ENCODE data around the gene APOBEC3F.
"Not testable (repeated sequence)": the region's sequence is repeated elsewhere in the genome, so short reads cannot be mapped to it uniquely, and the experiment has no call there.

Gene APOBEC3F

GRCh38 chr22:39027717-39028116 is 12.9 kb upstream of the APOBEC3F start:
- Histone ChIP-seq H3K4me2 (no peak overlapping the region), H3K27ac (no peak overlapping the region), H3K4me3 (no peak overlapping the region), H3K9ac (no peak overlapping the region), H3K9me3 (no peaks in the 10 kb centered on the region), H3K27me3 (no peaks in the 10 kb centered on the region), H3K4me1 (peaks cover 15% of the 10 kb centered on the region), H3K36me3 (peaks cover 26% of the 10 kb centered on the region), H4K20me1 (no peaks in the 10 kb centered on the region)
- no peak for TF ChIP-seq Cebpa-rat (IDR thresholded peaks at IDR 0.05)

DNA sequence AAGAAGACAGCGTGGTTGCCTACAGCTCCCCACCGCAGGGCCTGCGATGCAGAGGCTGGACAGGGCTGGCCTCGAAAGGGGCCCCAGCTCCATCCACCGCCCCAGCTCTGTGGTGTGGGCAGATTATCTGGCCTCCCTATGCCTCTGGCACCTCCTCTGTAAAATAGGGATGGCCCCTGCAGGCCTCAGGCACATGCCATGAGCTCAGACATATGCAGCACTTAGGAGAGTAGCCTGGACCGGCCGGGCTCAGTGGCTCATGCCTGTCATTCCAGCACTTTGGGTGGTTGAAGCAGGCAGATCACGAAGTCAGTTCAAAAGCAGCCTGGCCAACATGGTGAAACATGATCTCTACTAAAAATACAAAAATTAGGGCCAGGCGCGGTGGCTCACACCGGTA is 12.4 kb upstream of the APOBEC3F start:
- H3K9ac ChIP-seq, result no peak overlapping the region
- H3K4me2 ChIP-seq, result no peak overlapping the region
- H3K4me1 ChIP-seq, result peaks cover 10% of the 10 kb centered on the region
- H3K4me3 ChIP-seq, result no peak overlapping the region
- no peak for TF ChIP-seq Cebpa-rat (IDR thresholded peaks at IDR 0.05)
- no peaks in the 10 kb centered on the region for H3K9me3 ChIP-seq
- H3K27me3 ChIP-seq, result no peaks in the 10 kb centered on the region
- H3K36me3 ChIP-seq, result peaks cover 23% of the 10 kb centered on the region
- no peak overlapping the region for H3K27ac ChIP-seq
- no peaks in the 10 kb centered on the region for H4K20me1 ChIP-seq

GRCh38 chr22:39029227-39029626 is 11.4 kb upstream of the APOBEC3F start:
- no peak for TF ChIP-seq Cebpa-rat (IDR thresholded peaks at IDR 0.05)
- H3K4me3 ChIP-seq, result no peak overlapping the region
- H3K36me3 ChIP-seq, result peaks cover 14% of the 10 kb centered on the region
- H3K27ac ChIP-seq, result no peak overlapping the region
- peaks cover 10% of the 10 kb centered on the region for H3K4me1 ChIP-seq
- no peaks in the 10 kb centered on the region for H3K9me3 ChIP-seq
- H3K4me2 ChIP-seq, result no peak overlapping the region
- no peak overlapping the region for H3K9ac ChIP-seq
- no peaks in the 10 kb centered on the region for H3K27me3 ChIP-seq
- H4K20me1 ChIP-seq, result no peaks in the 10 kb centered on the region

- H3K9ac ChIP-seq, result no peak overlapping the region
- H4K20me1 ChIP-seq, result no peaks in the 10 kb centered on the region
- no peak overlapping the region for H3K27ac ChIP-seq
- H3K4me2 ChIP-seq, result 0 out of 2 replicates have a peak overlapping the region, but pooled peaks have one; percentile 15
- no peaks in the 10 kb centered on the region for H3K9me3 ChIP-seq
- H3K4me1 ChIP-seq, result peaks cover 10% of the 10 kb centered on the region
- no peaks in the 10 kb centered on the region for H3K27me3 ChIP-seq
- H3K36me3 ChIP-seq, result 0 out of 2 replicates have a peak, but pooled peaks cover 1% of the 10 kb centered on the region
- H3K4me3 ChIP-seq, result no peak overlapping the region
- TF ChIP-seq Cebpa-rat (IDR thresholded peaks at IDR 0.05), result no peak
These were observed 10.0 kb upstream of the APOBEC3F start for GRCh38 chr22:39030705-39031104.

DNA sequence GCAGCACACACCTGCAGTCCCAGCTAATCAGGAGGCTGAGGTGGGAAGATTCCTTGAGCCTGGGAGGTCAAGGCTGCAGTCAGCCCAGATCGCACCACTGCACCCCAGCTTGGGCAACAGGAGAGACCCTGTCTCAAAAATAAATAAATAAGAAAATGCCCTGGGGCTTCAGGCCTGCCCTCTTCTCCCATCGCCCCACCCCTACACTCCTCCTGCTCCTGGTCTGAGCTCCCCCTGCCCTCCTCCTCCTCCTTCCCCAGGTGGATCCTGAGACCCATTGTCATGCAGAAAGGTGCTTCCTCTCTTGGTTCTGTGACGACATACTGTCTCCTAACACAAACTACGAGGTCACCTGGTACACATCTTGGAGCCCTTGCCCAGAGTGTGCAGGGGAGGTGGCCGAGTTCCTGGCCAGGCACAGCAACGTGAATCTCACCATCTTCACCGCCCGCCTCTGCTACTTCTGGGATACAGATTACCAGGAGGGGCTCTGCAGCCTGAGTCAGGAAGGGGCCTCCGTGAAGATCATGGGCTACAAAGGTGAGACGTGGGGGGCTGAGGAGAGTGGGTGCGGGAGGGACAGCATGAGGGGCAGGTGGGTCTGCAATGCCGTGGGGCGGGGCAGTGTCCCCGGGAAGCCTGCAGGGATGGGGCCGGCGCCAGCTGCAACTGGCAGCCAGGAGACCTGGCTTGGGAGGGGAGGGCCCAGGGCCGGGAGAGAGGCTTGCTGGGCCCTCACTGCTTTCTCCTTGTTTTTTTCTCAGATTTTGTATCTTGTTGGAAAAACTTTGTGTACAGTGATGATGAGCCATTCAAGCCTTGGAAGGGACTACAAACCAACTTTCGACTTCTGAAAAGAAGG is 9.0 kb upstream of the APOBEC3F start:
- H3K4me2 ChIP-seq, H3K9me3 ChIP-seq, H3K27me3 ChIP-seq, H3K9ac ChIP-seq, H3K27ac ChIP-seq, H3K36me3 ChIP-seq, H3K4me1 ChIP-seq, H3K4me3 ChIP-seq, H4K20me1 ChIP-seq: not testable (repeated sequence)

DNA sequence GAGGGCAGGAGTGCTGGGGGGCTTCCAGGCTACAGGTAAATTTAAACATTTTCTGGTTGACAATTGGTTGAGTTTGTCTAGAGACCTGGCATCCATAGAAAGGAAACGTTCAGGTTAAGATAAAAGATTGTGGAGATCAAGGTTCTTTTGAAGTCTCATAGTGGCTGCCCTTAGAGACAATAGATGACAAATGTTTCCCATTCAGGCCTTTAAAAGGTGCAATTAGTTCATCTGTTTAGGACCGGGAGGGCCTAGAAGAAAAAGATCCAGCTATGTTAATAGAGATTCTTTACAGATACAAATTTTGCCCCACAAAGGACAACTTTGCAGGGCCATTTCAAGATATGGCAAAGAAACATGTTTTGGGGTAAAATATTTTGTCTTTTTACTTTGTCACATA is 3.6 kb upstream of the APOBEC3F start:
- H3K27me3 ChIP-seq, H3K9me3 ChIP-seq, H3K27ac ChIP-seq, H4K20me1 ChIP-seq, H3K4me2 ChIP-seq, H3K4me3 ChIP-seq, H3K36me3 ChIP-seq, H3K9ac ChIP-seq: not testable (repeated sequence)
- H3K4me1 ChIP-seq, result peaks cover 22% of the 10 kb centered on the region

GRCh38 chr22:39039306-39040126 is 1.1 kb upstream of the APOBEC3F start:
- no peaks in the 10 kb centered on the region for H3K9me3 ChIP-seq
- peak overlapping the region; percentile 82; the same call in 1 of the 2 replicates for H3K9ac ChIP-seq
- no peaks in the 10 kb centered on the region for H3K27me3 ChIP-seq
- peaks cover 35% of the 10 kb centered on the region for H3K4me1 ChIP-seq
- H4K20me1 ChIP-seq, result no peaks in the 10 kb centered on the region
- H3K4me2 ChIP-seq, result peak overlapping the region; percentile 88
- TF ChIP-seq Cebpa-rat (IDR thresholded peaks at IDR 0.05), result no peak
- peaks cover 9% of the 10 kb centered on the region; the same call in 1 of the 2 replicates for H3K36me3 ChIP-seq
- 0 out of 2 replicates have a peak overlapping the region, but pooled peaks have one; percentile 55 for H3K27ac ChIP-seq
- peak overlapping the region; percentile 70 for H3K4me3 ChIP-seq

DNA sequence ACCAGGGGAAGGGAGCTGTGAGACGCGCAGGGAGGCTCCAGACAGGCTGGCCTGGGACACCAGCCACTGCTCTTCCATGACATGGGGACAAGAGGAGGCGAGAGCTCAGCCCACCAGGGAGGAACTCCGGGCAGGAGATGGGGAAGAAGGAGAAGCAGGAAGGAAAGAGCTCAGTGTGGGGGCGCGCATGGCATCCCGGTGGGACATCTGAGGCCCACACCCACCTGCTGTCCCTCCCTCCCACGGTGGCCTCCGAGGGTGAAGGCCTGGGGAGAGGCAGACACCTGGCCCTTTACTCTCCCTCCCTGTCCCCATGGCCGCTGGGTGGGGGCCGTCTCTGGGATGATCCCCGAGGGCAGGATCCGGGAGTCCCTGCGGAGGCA is 518 bp upstream of the APOBEC3F start:
- peak overlapping the region; percentile 88 for H3K4me2 ChIP-seq
- peak overlapping the region; percentile 82 for H3K9ac ChIP-seq
- H3K4me1 ChIP-seq, result peaks cover 36% of the 10 kb centered on the region
- not testable (repeated sequence) for H3K27me3 ChIP-seq, H3K9me3 ChIP-seq, H4K20me1 ChIP-seq
- H3K36me3 ChIP-seq, result peaks cover 10% of the 10 kb centered on the region; the same call in 1 of the 2 replicates
- 0 out of 2 replicates have a peak overlapping the region, but pooled peaks have one; percentile 55 for H3K27ac ChIP-seq
- H3K4me3 ChIP-seq, result peak overlapping the region; percentile 70

- H3K4me3 ChIP-seq, result peak overlapping the region; percentile 70
- no peaks in the 10 kb centered on the region for H4K20me1 ChIP-seq
- no peak for TF ChIP-seq Cebpa-rat (IDR thresholded peaks at IDR 0.05)
- peak overlapping the region; percentile 88 for H3K4me2 ChIP-seq
- H3K27ac ChIP-seq, result peak overlapping the region; percentile 76
- peaks cover 21% of the 10 kb centered on the region; the same call in 1 of the 2 replicates for H3K36me3 ChIP-seq
- peaks cover 40% of the 10 kb centered on the region for H3K4me1 ChIP-seq
- no peaks in the 10 kb centered on the region for H3K27me3 ChIP-seq
- peak overlapping the region; percentile 82 for H3K9ac ChIP-seq
- no peaks in the 10 kb centered on the region for H3K9me3 ChIP-seq
These were observed 1.2 kb downstream of the APOBEC3F start for GRCh38 chr22:39041908-39042307.

- Histone ChIP-seq H3K4me1 (peaks cover 40% of the 10 kb centered on the region), H3K36me3 (peaks cover 21% of the 10 kb centered on the region; the same call in 1 of the 2 replicates)
- H3K4me2 ChIP-seq, H4K20me1 ChIP-seq, H3K27ac ChIP-seq, H3K4me3 ChIP-seq, H3K27me3 ChIP-seq, H3K9me3 ChIP-seq, H3K9ac ChIP-seq: not testable (repeated sequence)
These were observed 2.4 kb downstream of the APOBEC3F start for GRCh38 chr22:39043063-39043462.

- H3K9ac ChIP-seq, H3K27me3 ChIP-seq, H3K27ac ChIP-seq, H3K4me2 ChIP-seq, H4K20me1 ChIP-seq, H3K4me3 ChIP-seq, H3K9me3 ChIP-seq: not testable (repeated sequence)
- Histone ChIP-seq H3K36me3 (peaks cover 21% of the 10 kb centered on the region; the same call in 1 of the 2 replicates), H3K4me1 (peaks cover 31% of the 10 kb centered on the region)
These were observed 4.5 kb downstream of the APOBEC3F start for GRCh38 chr22:39045136-39045535.

GRCh38 chr22:39049486-39049885 is 8.8 kb downstream of the APOBEC3F start:
- H3K36me3 ChIP-seq, result peaks cover 12% of the 10 kb centered on the region; the same call in 1 of the 2 replicates
- H3K27me3 ChIP-seq, H4K20me1 ChIP-seq, H3K4me3 ChIP-seq, H3K9me3 ChIP-seq, H3K27ac ChIP-seq, H3K4me2 ChIP-seq, H3K9ac ChIP-seq, H3K4me1 ChIP-seq: not testable (repeated sequence)

DNA sequence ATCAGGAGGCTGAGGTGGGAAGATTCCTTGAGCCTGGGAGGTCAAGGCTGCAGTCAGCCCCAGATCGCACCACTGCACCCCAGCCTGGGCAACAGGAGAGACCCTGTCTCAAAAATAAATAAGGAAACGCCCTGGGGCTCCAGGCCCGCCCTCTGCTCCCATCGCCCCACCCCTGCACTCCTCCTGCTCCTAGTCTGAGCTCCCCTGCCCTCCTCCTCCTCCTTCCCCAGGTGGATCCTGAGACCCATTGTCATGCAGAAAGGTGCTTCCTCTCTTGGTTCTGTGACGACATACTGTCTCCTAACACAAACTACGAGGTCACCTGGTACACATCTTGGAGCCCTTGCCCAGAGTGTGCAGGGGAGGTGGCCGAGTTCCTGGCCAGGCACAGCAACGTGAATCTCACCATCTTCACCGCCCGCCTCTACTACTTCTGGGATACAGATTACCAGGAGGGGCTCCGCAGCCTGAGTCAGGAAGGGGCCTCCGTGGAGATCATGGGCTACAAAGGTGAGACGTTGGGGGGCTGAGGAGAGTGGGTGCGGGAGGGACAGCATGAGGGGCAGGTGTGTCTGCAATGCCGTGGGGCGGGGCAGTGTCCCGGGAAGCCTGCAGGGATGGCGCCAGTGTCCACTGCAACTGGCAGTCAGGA is 11.3 kb downstream of the APOBEC3F start:
- peaks cover 23% of the 10 kb centered on the region for H3K9me3 ChIP-seq
- not testable (repeated sequence) for H3K27ac ChIP-seq, H3K27me3 ChIP-seq, H4K20me1 ChIP-seq, H3K4me1 ChIP-seq, H3K36me3 ChIP-seq, H3K4me2 ChIP-seq, H3K4me3 ChIP-seq, H3K9ac ChIP-seq

Data from BLaER1 (cell line).